PC-9 (cell line): ENCODE measurements around the gene PRCP. TPM values are rescaled to one million over a fixed set of nuclear protein-coding genes. Genes with fewer than 3 reads are reported as not detected.

Source experiments
- BruUV-seq: library from RNA; stranded (reverse); fragments of 400-500 nt; replicated peaks from 2 replicates; lab custom pipeline; 2021; lab: Mats Ljungman, UMichigan
- CTCF ChIA-PET: fragments of 300-600 bp; sonication (Branson Sonifier 250); formaldehyde crosslinking; loops from one replicate; lab custom pipeline; 2022; ENCODE audit warnings: antibody characterized with exemption; lab: Charles Lee
- POLR2A ChIA-PET: fragments of 300-600 bp; sonication (Branson Sonifier 250); formaldehyde crosslinking; loops from one replicate; lab custom pipeline; 2022; ENCODE audit warnings: antibody characterized with exemption; ENCODE audit not compliant: unreplicated experiment; lab: Charles Lee
- DNase-seq, 2 experiments: peaks; one replicate each; pipeline versions ENCODE4 v3.0.0 to v3.0.0-alpha.2; 2015 to 2022; ENCODE audit warnings: mixed read lengths in 1 of 2
- H2AFZ ChIP-seq: fragments of 200-600 bp; sonication (generic); 2 replicates; pipeline ENCODE4 v1.8.1; 2017; ENCODE audit warnings: antibody characterized with exemption
- H3F3A ChIP-seq: fragments of 200-600 bp; sonication (generic); 2 replicates; pipeline ENCODE4 v1.8.1; 2017; ENCODE audit warnings: antibody characterized with exemption, mild to moderate bottlenecking, low read depth; ENCODE audit not compliant: insufficient read depth
- H3K27ac ChIP-seq: fragments of 200-600 bp; sonication (generic); 2 replicates; pipeline ENCODE4 v1.6.1; 2016; ENCODE audit warnings: mixed run types
- H3K27me3 ChIP-seq: fragments of 200-600 bp; sonication (generic); 2 replicates; pipeline ENCODE4 v1.6.1; 2016; ENCODE audit warnings: low read depth, mixed run types; ENCODE audit not compliant: insufficient read depth
- H3K36me3 ChIP-seq: fragments of 200-600 bp; sonication (generic); 2 replicates; pipeline ENCODE4 v1.6.1; 2016; ENCODE audit warnings: low read depth, mixed run types
- H3K4me1 ChIP-seq: fragments of 200-600 bp; sonication (generic); replicated peaks from 2 replicates; pipeline ENCODE4 v1.6.1; 2016; ENCODE audit warnings: mixed run types; ENCODE audit not compliant: insufficient read depth
- H3K4me2 ChIP-seq: fragments of 200-600 bp; sonication (generic); 2 replicates; pipeline ENCODE4 v1.6.1; 2017; ENCODE audit warnings: mixed run types
- H3K4me3 ChIP-seq: fragments of 200-600 bp; sonication (generic); 2 replicates; pipeline ENCODE4 v1.6.1; 2016; ENCODE audit warnings: mixed run types
- H3K79me2 ChIP-seq: fragments of 200-600 bp; sonication (generic); 2 replicates; pipeline ENCODE4 v1.6.1; 2017; ENCODE audit warnings: low read depth, mixed run types
- H3K9me2 ChIP-seq: fragments of 200-600 bp; sonication (generic); 2 replicates; pipeline ENCODE4 v1.8.1; 2017; ENCODE audit warnings: mild to moderate bottlenecking; ENCODE audit not compliant: insufficient read depth
- H3K9me3 ChIP-seq: fragments of 200-600 bp; sonication (generic); 2 replicates; pipeline ENCODE4 v1.8.1; 2016; ENCODE audit warnings: low read depth; ENCODE audit not compliant: insufficient read depth
- H4K20me1 ChIP-seq: fragments of 200-600 bp; sonication (generic); 2 replicates; pipeline ENCODE4 v1.8.1; 2017; ENCODE audit not compliant: insufficient read depth
- EZH2 ChIP-seq: fragments of 200-600 bp; sonication (generic); IDR thresholded peaks from 2 replicates; pipeline ENCODE4 v1.8.0; 2017; ENCODE audit warnings: antibody characterized with exemption, low read depth
- intact Hi-C: fragments of 100-400 bp; cut with micrococcal nuclease; formaldehyde crosslinking; loops from one replicate; pipeline ENCODE4 v1.10.0; 2022; ENCODE audit not compliant: unreplicated experiment
- total RNA-seq: library from RNA; stranded (reverse); gene quantifications from 2 replicates; pipeline ENCODE4 v1.2.3, GENCODE V29; 2021
- TF ChIP-seq, protein P1 (sequence below): fragments of 200-600 bp; sonication (generic); conservative IDR thresholded peaks from 2 replicates; pipeline ENCODE4 v1.6.1; 2017; ENCODE audit warnings: mixed run types, antibody characterized with exemption, mild to moderate bottlenecking, moderate library complexity

Gene PRCP
- total RNA-seq, 1 experiment from 2014 or later: 42.7 TPM

DNA sequence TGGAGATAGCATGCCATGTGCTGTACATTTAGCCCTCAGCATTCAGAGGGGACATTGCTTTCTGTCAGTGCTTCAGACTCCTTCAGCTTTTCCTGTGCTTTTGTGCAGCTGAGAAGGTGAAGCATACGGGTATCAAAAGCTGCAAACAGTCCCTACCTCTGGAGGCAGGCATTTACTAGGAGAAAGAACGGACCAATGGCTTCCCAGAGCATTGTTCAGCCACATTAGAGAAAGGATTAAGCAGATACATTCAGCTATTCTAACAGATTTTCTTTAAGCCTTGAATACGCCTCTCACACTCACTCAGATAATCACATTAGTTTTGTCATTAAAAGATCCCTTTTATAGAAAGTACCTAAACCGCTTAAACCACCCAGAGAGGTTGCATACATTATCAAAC, 85.9 kb downstream of the PRCP start:
- no peak overlapping the region for H3K27ac ChIP-seq
- H3K4me2 ChIP-seq: no peak overlapping the region
- intact Hi-C loops: no loop called here
- H3K9me3 ChIP-seq: no peaks in the 10 kb centered on the region
- no peaks in the 10 kb centered on the region; the same call in 1 of the 2 replicates for H3F3A ChIP-seq
- no peak overlapping the region; the same call in 1 of the 2 replicates for H2AFZ ChIP-seq
- H3K27me3 ChIP-seq: no peaks in the 10 kb centered on the region
- no peaks in the 10 kb centered on the region for H3K9me2 ChIP-seq
- no peaks in the 10 kb centered on the region for H3K79me2 ChIP-seq
- H3K4me1 ChIP-seq: peaks cover 9% of the 10 kb centered on the region
- DNase-seq: no peak
- H3K36me3 ChIP-seq: no peaks in the 10 kb centered on the region
- H4K20me1 ChIP-seq: no peaks in the 10 kb centered on the region
- CTCF ChIA-PET: no interaction called here
- H3K4me3 ChIP-seq: no peak overlapping the region
- TF ChIP-seq, protein P1, sequence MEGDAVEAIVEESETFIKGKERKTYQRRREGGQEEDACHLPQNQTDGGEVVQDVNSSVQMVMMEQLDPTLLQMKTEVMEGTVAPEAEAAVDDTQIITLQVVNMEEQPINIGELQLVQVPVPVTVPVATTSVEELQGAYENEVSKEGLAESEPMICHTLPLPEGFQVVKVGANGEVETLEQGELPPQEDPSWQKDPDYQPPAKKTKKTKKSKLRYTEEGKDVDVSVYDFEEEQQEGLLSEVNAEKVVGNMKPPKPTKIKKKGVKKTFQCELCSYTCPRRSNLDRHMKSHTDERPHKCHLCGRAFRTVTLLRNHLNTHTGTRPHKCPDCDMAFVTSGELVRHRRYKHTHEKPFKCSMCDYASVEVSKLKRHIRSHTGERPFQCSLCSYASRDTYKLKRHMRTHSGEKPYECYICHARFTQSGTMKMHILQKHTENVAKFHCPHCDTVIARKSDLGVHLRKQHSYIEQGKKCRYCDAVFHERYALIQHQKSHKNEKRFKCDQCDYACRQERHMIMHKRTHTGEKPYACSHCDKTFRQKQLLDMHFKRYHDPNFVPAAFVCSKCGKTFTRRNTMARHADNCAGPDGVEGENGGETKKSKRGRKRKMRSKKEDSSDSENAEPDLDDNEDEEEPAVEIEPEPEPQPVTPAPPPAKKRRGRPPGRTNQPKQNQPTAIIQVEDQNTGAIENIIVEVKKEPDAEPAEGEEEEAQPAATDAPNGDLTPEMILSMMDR: no peak
- TF ChIP-seq EZH2: no peak
- POLR2A ChIA-PET: no interaction called here
- BruUV-seq: no TSS peak

DNA sequence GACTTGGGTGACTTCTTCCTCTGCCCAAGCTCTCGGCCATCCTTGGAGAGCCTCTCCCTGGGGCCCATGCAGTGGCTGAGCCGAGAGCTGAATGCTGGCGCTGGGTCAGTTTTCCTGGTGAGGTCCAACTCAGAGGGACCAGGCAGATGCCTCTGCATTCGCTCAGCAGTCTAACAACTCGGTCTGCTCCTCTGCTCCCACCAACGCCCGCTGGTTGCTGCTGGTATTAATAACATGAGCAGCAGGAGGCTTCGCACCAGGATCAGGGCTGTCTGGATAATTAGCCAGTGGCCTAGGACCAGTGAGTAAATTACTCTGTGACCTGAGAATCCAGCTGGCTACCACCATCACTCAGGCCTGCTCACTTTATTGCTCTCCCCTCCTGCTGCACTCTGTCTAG, 88.9 kb downstream of the PRCP start:
- TF ChIP-seq, protein P1: no peak
- no peak for TF ChIP-seq EZH2
- intact Hi-C loops: no loop called here
- Histone ChIP-seq H2AFZ (no peak overlapping the region), H3K4me1 (peaks cover 9% of the 10 kb centered on the region), H3K9me3 (no peaks in the 10 kb centered on the region), H4K20me1 (no peaks in the 10 kb centered on the region), H3F3A (no peaks in the 10 kb centered on the region; the same call in 1 of the 2 replicates), H3K4me3 (no peak overlapping the region), H3K27me3 (no peaks in the 10 kb centered on the region), H3K36me3 (no peaks in the 10 kb centered on the region), H3K4me2 (no peak overlapping the region), H3K9me2 (no peaks in the 10 kb centered on the region), H3K27ac (no peak overlapping the region), H3K79me2 (no peaks in the 10 kb centered on the region)
- ChIA-PET POLR2A (no interaction called here), CTCF (no interaction called here)
- BruUV-seq: no TSS peak
- no peak for DNase-seq

DNA sequence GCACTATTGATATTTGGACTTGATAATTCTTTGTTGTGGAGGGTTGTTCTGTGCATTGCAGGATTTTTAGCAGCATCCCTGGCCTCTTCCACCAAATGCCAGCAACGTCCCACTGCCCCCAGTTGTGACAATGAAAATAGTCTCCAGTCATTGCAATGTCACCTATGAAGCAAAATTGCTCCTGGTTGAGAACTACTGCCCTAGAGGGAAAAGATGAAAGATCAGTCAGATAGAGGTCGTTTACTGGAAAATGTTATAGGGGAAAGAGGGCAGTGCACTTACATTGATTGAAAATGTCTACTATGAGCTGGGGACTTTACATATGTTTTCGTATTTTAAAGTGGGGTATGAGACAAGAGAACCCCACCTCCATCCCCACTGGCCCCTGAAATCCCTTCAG, 89.5 kb downstream of the PRCP start:
- no peak overlapping the region for H2AFZ ChIP-seq
- H3K4me1 ChIP-seq: peaks cover 9% of the 10 kb centered on the region
- H3K27me3 ChIP-seq: no peaks in the 10 kb centered on the region
- TF ChIP-seq, protein P1: no peak
- no peak for TF ChIP-seq EZH2
- no peaks in the 10 kb centered on the region for H3K9me2 ChIP-seq
- H3F3A ChIP-seq: no peaks in the 10 kb centered on the region; the same call in 1 of the 2 replicates
- intact Hi-C loops: no loop called here
- no peaks in the 10 kb centered on the region for H3K36me3 ChIP-seq
- H3K9me3 ChIP-seq: no peaks in the 10 kb centered on the region
- H3K4me3 ChIP-seq: no peak overlapping the region
- no peaks in the 10 kb centered on the region for H3K79me2 ChIP-seq
- POLR2A ChIA-PET: no interaction called here
- H3K4me2 ChIP-seq: no peak overlapping the region
- no TSS peak for BruUV-seq
- H4K20me1 ChIP-seq: no peaks in the 10 kb centered on the region
- CTCF ChIA-PET: no interaction called here
- no peak for DNase-seq
- H3K27ac ChIP-seq: no peak overlapping the region
